Stimulated activated CD4-positive, alpha-beta T cell treated with anti-CD3 and anti-CD28 coated beads, Interleukin-4, amount 100 ng/mL, for 24 hours (primary cell): Measurements from ENCODE around the gene APLP2.
"Not testable (repeated sequence)": the region's sequence is repeated elsewhere in the genome, so short reads cannot be mapped to it uniquely, and the experiment has no call there.

Experiments used
- DNase-seq: peaks from one replicate; pipeline ENCODE4 v3.0.0-alpha.2; 2020

The APLP2 gene

DNA sequence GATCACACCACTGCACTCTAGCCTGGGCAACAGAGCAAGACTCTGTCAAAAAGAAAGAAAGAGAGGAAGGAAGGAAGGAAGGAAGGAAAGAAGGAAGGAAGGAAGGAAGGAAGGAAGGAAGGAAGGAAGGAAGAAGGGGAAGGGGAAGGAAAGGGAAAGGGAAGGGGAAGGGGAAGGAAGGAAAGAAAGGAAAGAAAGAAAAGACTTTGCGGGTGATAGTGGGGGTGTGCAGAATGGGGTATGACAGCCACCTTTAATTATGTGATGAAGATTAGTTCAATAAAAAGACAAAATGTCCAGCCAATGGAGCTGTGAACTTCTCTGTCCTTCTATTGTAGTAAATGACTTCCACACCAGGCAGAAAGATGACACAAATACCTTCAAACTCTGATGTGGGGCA is 8.7 kb upstream of the APLP2 start:
- no peak for DNase-seq

DNA sequence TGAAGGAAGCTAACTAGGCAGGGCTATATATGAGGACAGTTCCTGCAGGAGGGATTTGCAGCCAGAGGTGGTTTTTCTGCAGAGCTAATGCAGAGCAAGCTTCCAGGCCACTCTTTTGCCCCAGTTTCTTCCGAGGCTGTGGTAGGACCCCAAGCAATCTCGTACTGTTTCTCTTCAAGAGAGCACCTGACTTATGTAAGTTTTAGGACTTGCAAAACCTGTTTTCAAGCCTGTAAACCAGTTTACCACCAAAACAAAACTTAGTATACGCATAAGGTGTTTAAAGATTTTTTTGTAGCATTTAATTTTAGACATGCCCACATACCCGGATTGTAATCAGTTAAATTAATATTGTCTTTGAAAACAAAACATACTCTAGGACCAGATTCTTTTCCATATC is 7.7 kb upstream of the APLP2 start:
- DNase-seq, result no peak

GRCh38 chr11:130063451-130063850 is 6.2 kb upstream of the APLP2 start:
- DNase-seq, result no peak

GRCh38 chr11:130064596-130064995 is 5.1 kb upstream of the APLP2 start:
- DNase-seq, result no peak

GRCh38 chr11:130066338-130066737 is 3.4 kb upstream of the APLP2 start:
- no peak for DNase-seq

GRCh38 chr11:130068546-130068985 is 1.1 kb upstream of the APLP2 start:
- no peak for DNase-seq

- no peak for DNase-seq
Observed at GRCh38 chr11:130068986-130069658, 572 bp upstream of the APLP2 start.

DNA sequence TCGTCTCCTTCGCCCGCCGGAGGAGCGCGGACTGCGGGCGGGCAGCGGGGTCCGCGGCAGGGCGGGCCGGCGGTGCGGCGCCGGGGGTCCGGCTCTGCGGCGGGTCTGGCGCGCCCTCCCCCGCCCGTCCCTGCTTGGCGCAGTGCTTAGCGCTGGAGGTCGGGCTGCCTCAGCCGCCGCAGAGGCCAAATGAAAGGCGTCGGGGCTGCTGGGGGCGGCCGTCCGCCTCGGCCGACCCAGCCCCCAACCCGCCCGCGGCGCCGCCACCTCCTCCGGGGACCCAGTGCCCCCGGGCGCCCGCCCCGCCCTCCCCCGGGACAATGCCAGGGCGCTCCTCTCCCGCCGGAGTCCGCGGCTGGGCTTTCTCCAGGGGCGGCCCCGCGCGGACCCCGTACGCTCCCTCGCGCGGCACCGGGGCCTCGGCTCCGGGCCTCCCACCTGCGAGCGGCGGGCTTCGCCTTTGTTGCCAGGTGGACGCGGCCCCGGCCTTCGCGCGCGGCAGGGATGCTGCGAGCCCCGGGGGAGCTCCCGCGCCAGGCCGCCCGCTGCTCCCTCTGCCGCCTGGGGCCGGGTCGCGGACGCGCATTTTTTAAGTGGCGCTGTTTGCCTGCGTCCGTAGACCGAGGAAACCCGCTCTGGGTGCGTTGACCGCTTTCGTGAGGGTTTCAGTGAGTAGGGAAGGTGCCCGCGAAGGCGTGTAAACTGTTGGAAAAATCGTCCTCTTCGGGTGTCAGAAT is 583 bp downstream of the APLP2 start:
- peak; percentile 45 for DNase-seq

- DNase-seq, result no peak
Observed at GRCh38 chr11:130070846-130071200, 1.1 kb downstream of the APLP2 start.

DNA sequence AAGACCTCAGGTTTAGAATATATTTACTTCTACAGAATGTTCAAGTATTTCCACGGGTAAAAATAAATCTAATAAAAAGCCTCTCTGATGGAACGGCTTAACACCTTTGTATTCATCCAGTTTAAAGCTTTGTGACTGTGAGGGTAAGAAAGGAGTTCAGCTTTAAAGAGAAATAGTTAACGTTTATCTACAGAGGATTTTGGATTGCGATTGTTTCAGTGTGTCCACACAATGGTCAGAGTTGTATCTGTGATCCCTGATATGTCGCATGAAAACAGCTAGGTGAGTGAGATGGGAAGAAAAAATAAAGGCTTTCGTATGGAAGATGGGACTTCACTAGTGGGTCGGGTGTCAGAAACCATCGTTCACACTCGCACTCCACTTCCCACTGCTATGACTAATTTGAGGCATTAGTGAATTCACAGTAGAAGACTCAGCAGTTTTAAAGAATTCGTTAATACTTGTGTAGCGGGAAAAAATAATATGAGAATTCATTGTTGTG is 1.6 kb downstream of the APLP2 start:
- no peak for DNase-seq

GRCh38 chr11:130074736-130075135 is 5.0 kb downstream of the APLP2 start:
- DNase-seq, result no peak

DNA sequence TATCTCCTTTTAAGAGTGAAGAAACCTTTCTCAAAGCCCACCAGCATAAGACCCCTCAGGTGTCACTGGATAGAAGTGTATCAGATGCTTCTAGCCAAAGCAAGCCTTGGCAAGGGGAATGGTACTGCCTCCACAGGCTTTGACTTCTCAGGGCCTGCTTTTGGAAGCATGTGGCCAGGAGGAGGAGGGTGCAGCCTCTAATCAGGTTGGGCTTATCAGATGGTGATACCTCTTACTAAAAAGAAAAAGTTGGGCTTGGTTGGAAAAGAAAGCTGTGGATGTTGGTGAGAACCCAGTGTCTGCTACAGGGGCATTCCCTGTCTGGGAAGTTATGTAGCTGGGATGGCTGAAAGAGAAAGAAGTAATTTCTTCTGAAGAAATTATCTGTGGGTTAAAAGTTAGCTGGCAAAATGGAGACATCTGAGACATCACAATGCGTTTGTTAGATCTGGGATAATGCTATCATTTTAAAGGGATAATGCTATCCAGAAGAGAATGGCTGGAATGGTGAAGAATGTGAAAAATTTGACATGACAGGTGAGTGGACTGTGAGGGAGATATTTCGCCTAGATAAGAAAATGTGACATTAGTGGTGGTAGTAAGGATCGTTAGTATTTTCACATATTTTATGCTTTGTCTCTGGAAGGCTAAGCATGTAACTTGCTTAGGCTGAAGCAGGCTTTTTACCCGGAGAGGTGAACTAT is 7.2 kb downstream of the APLP2 start:
- DNase-seq, result no peak

- DNase-seq, result no peak
Observed at GRCh38 chr11:130077671-130078070, 8.0 kb downstream of the APLP2 start.

DNA sequence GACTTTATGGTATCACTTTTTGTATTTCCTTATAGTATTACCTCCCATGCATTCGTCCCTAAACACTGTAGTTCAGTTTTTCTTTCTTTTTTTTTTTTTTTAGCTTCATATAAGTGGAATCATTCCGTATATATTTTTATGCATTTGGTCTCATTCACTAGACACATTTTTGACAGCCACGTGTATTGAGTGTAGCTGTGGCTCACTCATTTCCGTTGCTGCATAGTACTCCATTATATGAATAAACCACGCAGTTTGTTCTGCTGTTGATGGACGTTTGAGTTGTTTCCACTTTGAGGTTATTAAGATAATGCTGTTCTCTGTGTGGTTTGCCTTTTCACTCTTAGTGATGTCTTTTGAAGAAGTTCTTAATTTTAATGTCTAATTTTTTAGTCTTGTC is 8.4 kb downstream of the APLP2 start:
- DNase-seq, result no peak

DNA sequence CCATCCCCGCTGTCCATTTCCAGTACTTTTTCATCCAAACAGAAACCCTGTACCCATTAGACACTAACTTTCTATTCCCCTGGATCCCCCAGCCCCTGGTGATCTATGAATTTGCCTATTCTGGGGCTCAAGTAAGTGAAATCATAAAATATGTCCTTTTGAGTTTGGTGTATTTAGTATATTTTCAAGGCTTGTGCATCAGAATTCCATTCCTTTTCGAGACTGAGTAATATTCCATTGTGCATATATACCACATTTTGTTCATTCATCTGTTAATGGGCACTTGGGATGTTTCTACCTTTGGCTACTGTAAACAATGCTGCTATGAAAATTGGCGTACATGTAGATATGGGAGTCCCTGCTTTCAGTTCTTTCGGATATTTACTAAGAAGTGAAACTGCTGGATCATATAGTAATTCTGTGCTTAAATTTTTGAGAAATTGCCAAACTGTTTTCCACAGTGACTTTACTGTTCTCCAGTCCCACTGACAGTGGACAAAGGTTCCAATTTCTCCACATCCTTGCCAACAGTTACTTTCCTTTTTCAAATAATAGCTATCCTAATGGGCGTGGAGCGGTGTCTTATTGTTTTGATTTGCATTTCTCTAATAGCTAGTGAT is 16.1 kb downstream of the APLP2 start:
- DNase-seq, result no peak

DNA sequence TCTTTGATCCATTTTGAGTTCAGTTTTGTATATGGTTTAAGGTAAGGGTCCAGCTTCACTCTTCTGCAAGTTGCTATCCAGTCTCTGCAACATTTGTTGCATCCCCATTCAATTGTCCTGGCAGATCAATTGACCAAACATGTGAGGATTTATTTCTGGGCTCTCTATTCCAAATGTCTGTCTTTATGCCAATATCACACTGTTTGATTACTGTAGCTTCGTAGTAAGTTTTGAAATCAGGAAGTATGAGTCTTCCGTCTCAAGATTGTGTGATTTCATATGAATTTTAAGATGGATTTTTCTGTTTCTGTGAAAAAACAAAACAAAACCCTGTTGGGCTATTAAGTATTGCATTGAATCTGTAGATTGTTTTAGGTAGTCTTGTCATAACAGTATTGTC is 17.0 kb downstream of the APLP2 start:
- DNase-seq, result no peak

- DNase-seq, result no peak
Observed at GRCh38 chr11:130087294-130087926, 17.7 kb downstream of the APLP2 start.

GRCh38 chr11:130088217-130088616 is 18.5 kb downstream of the APLP2 start:
- DNase-seq, result no peak

GRCh38 chr11:130088919-130089673 is 19.4 kb downstream of the APLP2 start:
- no peak for DNase-seq

DNA sequence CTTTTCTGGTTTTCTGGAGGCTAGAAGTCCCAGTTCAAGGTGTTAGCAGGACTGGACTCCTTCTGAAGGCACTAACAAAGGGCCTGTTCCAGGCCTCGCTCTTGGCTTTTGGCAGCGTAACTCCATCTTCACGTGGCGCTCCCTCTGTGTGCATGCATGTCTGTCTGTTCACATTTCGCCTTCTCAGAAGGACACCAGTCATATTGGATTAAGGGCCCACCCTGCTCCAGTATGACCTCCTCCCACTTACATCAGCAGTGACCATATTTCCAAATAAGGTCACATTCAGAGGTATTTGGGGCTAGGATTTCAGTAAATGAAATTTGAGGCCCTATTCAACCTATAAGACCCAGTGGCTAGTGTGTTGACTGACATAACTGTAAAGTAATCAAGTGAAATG is 20.0 kb downstream of the APLP2 start:
- DNase-seq, result no peak

DNA sequence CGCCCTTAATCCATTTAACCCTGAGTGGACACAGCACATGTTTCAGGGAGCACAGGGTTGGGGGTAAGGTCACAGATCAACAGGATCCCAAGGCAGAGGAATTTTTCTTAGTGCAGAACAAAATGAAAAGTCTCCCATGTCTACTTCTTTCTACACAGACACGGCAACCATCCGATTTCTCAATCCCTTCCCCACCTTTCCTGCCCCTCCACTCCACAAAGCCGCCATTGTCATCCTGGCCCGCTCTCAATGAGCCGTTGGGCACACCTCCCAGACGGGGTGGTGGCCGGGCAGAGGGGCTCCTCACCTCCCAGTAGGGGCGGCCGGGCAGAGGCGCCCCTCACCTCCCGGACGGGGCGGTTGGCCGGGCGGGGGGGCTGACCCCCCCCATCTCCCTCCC is 20.8 kb downstream of the APLP2 start:
- DNase-seq, result not testable (repeated sequence)

DNA sequence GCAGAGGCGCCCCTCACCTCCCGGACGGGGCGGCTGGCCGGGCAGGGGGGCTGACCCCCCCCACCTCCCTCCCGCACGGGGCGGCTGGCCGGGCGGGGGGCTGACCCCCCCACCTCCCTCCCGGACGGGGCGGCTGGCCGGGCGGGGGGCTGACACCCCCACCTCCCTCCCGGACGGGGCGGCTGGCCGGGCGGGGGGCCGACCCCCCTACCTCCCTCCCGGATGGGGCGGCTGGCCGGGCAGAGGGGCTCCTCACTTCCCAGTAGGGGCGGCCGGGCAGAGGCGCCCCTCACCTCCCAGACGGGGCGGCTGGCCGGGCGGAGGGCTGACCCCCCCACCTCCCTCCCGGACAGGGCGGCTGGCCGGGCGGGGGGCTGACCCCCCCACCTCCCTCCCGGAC is 21.5 kb downstream of the APLP2 start:
- DNase-seq, result not testable (repeated sequence)
